PFSK-1 (cell line): Measurements from ENCODE around the gene STIM1.

Experiments
- POLR2AphosphoS5 ChIP-seq: IDR thresholded peaks from 2 replicates; pipeline ENCODE4 v1.6.1; 2012; ENCODE audit warnings: low read depth, mild to moderate bottlenecking, control low read depth, low read length, moderate library complexity
- SIN3A ChIP-seq: IDR thresholded peaks from 2 replicates; pipeline ENCODE4 v1.6.1; 2012; ENCODE audit warnings: mild to moderate bottlenecking, low read length, moderate library complexity, borderline replicate concordance; ENCODE audit not compliant: insufficient read depth
- TAF1 ChIP-seq: IDR thresholded peaks from 2 replicates; pipeline ENCODE4 v1.6.1; 2012; ENCODE audit warnings: low read length, control low read depth, borderline replicate concordance; ENCODE audit not compliant: insufficient read depth
- TF ChIP-seq, protein P1 (sequence below), 2 experiments: IDR thresholded peaks; 2 replicates each; pipeline versions ENCODE4 v1.6.1 to v1.8.0; 2011 to 2012; ENCODE audit warnings: low read depth in 2 of 2, low read length in 2 of 2, control low read depth in 1 of 2, inconsistent platforms in 1 of 2, mild to moderate bottlenecking in 1 of 2, moderate library complexity in 1 of 2; ENCODE audit not compliant: insufficient read depth in 1 of 2

DNA sequence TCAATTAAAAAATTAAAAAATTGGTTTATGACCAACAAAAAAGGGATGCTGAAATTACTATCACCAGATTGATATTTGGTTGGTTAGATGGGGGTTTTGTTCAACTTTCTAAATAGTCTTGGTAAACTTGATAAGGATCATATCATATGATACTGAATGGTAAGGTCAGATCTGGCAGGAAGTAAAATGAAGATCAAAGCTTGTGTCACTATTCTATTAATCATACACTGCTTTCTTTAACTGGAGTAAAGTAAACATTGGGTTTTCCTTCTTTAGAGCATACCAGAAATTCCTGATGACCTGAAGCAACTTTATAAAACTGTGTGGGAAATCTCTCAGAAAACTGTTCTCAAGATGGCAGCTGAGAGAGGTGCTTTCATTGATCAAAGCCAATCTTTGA, 279.3 kb downstream of the STIM1 start:
- TF ChIP-seq POLR2AphosphoS5 (no peak), TAF1 (no peak), SIN3A (no peak)
- TF ChIP-seq, protein P1, sequence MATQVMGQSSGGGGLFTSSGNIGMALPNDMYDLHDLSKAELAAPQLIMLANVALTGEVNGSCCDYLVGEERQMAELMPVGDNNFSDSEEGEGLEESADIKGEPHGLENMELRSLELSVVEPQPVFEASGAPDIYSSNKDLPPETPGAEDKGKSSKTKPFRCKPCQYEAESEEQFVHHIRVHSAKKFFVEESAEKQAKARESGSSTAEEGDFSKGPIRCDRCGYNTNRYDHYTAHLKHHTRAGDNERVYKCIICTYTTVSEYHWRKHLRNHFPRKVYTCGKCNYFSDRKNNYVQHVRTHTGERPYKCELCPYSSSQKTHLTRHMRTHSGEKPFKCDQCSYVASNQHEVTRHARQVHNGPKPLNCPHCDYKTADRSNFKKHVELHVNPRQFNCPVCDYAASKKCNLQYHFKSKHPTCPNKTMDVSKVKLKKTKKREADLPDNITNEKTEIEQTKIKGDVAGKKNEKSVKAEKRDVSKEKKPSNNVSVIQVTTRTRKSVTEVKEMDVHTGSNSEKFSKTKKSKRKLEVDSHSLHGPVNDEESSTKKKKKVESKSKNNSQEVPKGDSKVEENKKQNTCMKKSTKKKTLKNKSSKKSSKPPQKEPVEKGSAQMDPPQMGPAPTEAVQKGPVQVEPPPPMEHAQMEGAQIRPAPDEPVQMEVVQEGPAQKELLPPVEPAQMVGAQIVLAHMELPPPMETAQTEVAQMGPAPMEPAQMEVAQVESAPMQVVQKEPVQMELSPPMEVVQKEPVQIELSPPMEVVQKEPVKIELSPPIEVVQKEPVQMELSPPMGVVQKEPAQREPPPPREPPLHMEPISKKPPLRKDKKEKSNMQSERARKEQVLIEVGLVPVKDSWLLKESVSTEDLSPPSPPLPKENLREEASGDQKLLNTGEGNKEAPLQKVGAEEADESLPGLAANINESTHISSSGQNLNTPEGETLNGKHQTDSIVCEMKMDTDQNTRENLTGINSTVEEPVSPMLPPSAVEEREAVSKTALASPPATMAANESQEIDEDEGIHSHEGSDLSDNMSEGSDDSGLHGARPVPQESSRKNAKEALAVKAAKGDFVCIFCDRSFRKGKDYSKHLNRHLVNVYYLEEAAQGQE (IDR thresholded peaks at IDR 0.05; ENCODE audit: insufficient read depth in 1 of 2, low read depth in 2 of 2, low read length in 2 of 2): no peak
